HG03432 (cell line): ENCODE results near the gene TMEM91.

Experiments
- ATAC-seq: cut with Tn5 transposase; IDR thresholded peaks from one replicate; pipeline ENCODE4 v1.9.1; 2021; ENCODE audit warnings: mild to moderate bottlenecking, moderate library complexity; ENCODE audit not compliant: unreplicated experiment

The TMEM91 gene

GRCh38 chr19:41427647-41428480 is 51.5 kb downstream of the TMEM91 start:
- ATAC-seq: peak; percentile 7

- no peak for ATAC-seq
Observed at GRCh38 chr19:41428481-41428859, 52.1 kb downstream of the TMEM91 start.

GRCh38 chr19:41430922-41431321 is 54.6 kb downstream of the TMEM91 start:
- ATAC-seq: no peak

- no peak for ATAC-seq
Observed at GRCh38 chr19:41431426-41432386, 55.4 kb downstream of the TMEM91 start.

- ATAC-seq: no peak
Observed at GRCh38 chr19:41433171-41433570, 56.8 kb downstream of the TMEM91 start.
